SK-N-SH (cell line): ENCODE measurements around the gene PARP4. TPM values are rescaled to one million over a fixed set of nuclear protein-coding genes. Genes with fewer than 3 reads are reported as not detected.

Experiments
- CTCF ChIA-PET: fragments of 300-600, 350-600 bp; formaldehyde crosslinking; extraction: SDS; loops from one replicate; lab custom pipeline; 2021; lab: Yijun Ruan, JAX
- POLR2A ChIA-PET: fragments of 350-600 bp; sonication (Branson Sonifier 250); formaldehyde crosslinking; extraction: SDS; loops from one replicate; lab custom pipeline; 2020; ENCODE audit warnings: antibody characterized with exemption, inconsistent platforms; lab: Yijun Ruan, JAX
- DNase-seq: peaks from one replicate; pipeline ENCODE4 v3.0.0; 2012
- H2AFZ ChIP-seq: fragments of 200-600 bp; sonication (generic); 2 replicates; pipeline ENCODE4 v1.8.1; 2016; ENCODE audit warnings: antibody characterized with exemption, mild to moderate bottlenecking, low read depth
- H3F3A ChIP-seq: fragments of 200-600 bp; sonication (generic); replicated peaks from 2 replicates; pipeline ENCODE3; 2016; ENCODE audit warnings: antibody characterized with exemption, mild to moderate bottlenecking; ENCODE audit not compliant: insufficient read depth
- H3K27ac ChIP-seq, 2 experiments: fragments of 200-500 bp in 1 of 2; fragments of 200-600 bp in 1 of 2; sonication (Bioruptor generic) in 1 of 2; sonication (generic), shearing (Covaris generic) in 1 of 2; 2 replicates each; pipeline versions ENCODE4 v1.5.1 to v1.6.1; 2014 to 2016; ENCODE audit warnings: low read depth in 2 of 2, inconsistent platforms in 1 of 2, low read length in 1 of 2, mild to moderate bottlenecking in 1 of 2, mixed read lengths in 1 of 2
- H3K27me3 ChIP-seq: fragments of 200-600 bp; sonication (generic), shearing (Covaris generic); 2 replicates; pipeline ENCODE4 v1.6.1; 2016; ENCODE audit warnings: mixed run types; ENCODE audit not compliant: insufficient read depth
- H3K36me3 ChIP-seq, 2 experiments: fragments of 200-500 bp in 1 of 2; fragments of 200-600 bp in 1 of 2; sonication (Bioruptor generic) in 1 of 2; sonication (generic) in 1 of 2; replicated peaks in 1 of 2; 2 replicates each; pipeline versions ENCODE3 to v1.5.1; 2014 to 2016; ENCODE audit warnings: low read length in 1 of 2, mild to moderate bottlenecking in 1 of 2; ENCODE audit not compliant: insufficient read depth in 2 of 2, control insufficient read depth in 1 of 2
- H3K4me1 ChIP-seq, 2 experiments: fragments of 200-500 bp in 1 of 2; fragments of 200-600 bp in 1 of 2; sonication (Bioruptor generic) in 1 of 2; sonication (generic), shearing (Covaris generic) in 1 of 2; 2 replicates each; pipeline versions ENCODE4 v1.5.1 to v1.6.1; 2014 to 2016; ENCODE audit warnings: low read depth in 1 of 2, low read length in 1 of 2, mixed run types in 1 of 2; ENCODE audit not compliant: insufficient read depth in 2 of 2, control insufficient read depth in 1 of 2
- H3K4me2 ChIP-seq: fragments of 200-600 bp; sonication (generic), shearing (Covaris generic); 2 replicates; pipeline ENCODE4 v1.6.1; 2017; ENCODE audit warnings: mixed run types
- H3K4me3 ChIP-seq, 2 experiments: fragments of 200-500 bp in 1 of 2; fragments of 200-600 bp in 1 of 2; sonication (Bioruptor generic) in 1 of 2; sonication (generic), shearing (Covaris generic) in 1 of 2; 2 replicates each; pipeline versions ENCODE4 v1.5.1 to v1.8.1; 2014 to 2016; ENCODE audit warnings: low read depth in 2 of 2, inconsistent platforms in 1 of 2, low read length in 1 of 2, mild to moderate bottlenecking in 1 of 2, mixed read lengths in 1 of 2, moderate library complexity in 1 of 2
- H3K79me2 ChIP-seq: fragments of 200-600 bp; sonication (generic); 2 replicates; pipeline ENCODE4 v1.8.1; 2017; ENCODE audit warnings: mild to moderate bottlenecking; ENCODE audit not compliant: insufficient read depth
- H3K9ac ChIP-seq: fragments of 200-600 bp; sonication (generic); 2 replicates; pipeline ENCODE4 v1.6.1; 2017; ENCODE audit warnings: mixed run types
- H3K9me2 ChIP-seq: fragments of 200-600 bp; sonication (generic); 2 replicates; pipeline ENCODE4 v1.6.1; 2017; ENCODE audit warnings: mixed run types
- H3K9me3 ChIP-seq: fragments of 200-600 bp; sonication (generic); 2 replicates; pipeline ENCODE4 v1.6.1; 2017; ENCODE audit warnings: mixed run types, mild to moderate bottlenecking, moderate library complexity
- H4K20me1 ChIP-seq: fragments of 200-600 bp; sonication (generic); 2 replicates; pipeline ENCODE4 v1.6.1; 2017; ENCODE audit warnings: mild to moderate bottlenecking, mixed run types; ENCODE audit not compliant: insufficient read depth
- CHD2 ChIP-seq: fragments of 150-350 bp; IDR thresholded peaks from 2 replicates; pipeline ENCODE4 v1.6.1; 2018; ENCODE audit warnings: low read length; ENCODE audit not compliant: partially characterized antibody
- ELF1 ChIP-seq: IDR thresholded peaks from 2 replicates; pipeline ENCODE4 v1.4.0; 2012
- EP300 ChIP-seq, 2 experiments: IDR thresholded peaks; 2 replicates each; pipeline versions ENCODE4 v1.4.0 to v1.6.1; 2012; ENCODE audit warnings: borderline replicate concordance in 1 of 2, low read depth in 1 of 2, low read length in 1 of 2
- EZH2phosphoT487 ChIP-seq: fragments of 200-600 bp; sonication (generic); IDR thresholded peaks from 2 replicates; pipeline ENCODE4 v1.6.1; 2017; ENCODE audit warnings: low read depth, mixed run types, mild to moderate bottlenecking, antibody characterized with exemption, moderate library complexity, borderline replicate concordance
- FOXJ3 ChIP-seq: sonication (generic); formaldehyde crosslinking; IDR thresholded peaks from 2 replicates; pipeline ENCODE4 v1.5.1; 2020; ENCODE audit warnings: mild to moderate bottlenecking, missing genetic modification reagents
- FOXM1 ChIP-seq: IDR thresholded peaks from 2 replicates; pipeline ENCODE4 v1.4.0; 2012; ENCODE audit warnings: low read depth, mild to moderate bottlenecking
- GABPA ChIP-seq: IDR thresholded peaks from 2 replicates; pipeline ENCODE4 v1.4.0; 2012; ENCODE audit warnings: low read depth, mild to moderate bottlenecking
- JUND ChIP-seq: IDR thresholded peaks from 2 replicates; pipeline ENCODE4 v1.4.0; 2012
- MEF2A ChIP-seq: IDR thresholded peaks from 2 replicates; pipeline ENCODE4 v1.4.0; 2012; ENCODE audit warnings: low read depth, borderline replicate concordance
- POLR2AphosphoS5 ChIP-seq: IDR thresholded peaks from 2 replicates; pipeline ENCODE4 v1.6.1; 2012; ENCODE audit warnings: low read depth, low read length
- RAD21 ChIP-seq: IDR thresholded peaks from 2 replicates; pipeline ENCODE4 v1.6.1; 2012; ENCODE audit warnings: mild to moderate bottlenecking, low read length
- RCOR1 ChIP-seq: fragments of 150-350 bp; IDR thresholded peaks from 2 replicates; pipeline ENCODE4 v1.6.1; 2017; ENCODE audit warnings: antibody characterized with exemption, low read length
- SIN3A ChIP-seq: IDR thresholded peaks from 2 replicates; pipeline ENCODE4 v1.6.1; 2012; ENCODE audit warnings: low read depth, mild to moderate bottlenecking, low read length, moderate library complexity, borderline replicate concordance
- TAF1 ChIP-seq: IDR thresholded peaks from 2 replicates; pipeline ENCODE4 v1.6.1; 2012; ENCODE audit warnings: low read depth, mild to moderate bottlenecking, low read length, moderate library complexity, borderline replicate concordance
- TCF12 ChIP-seq: IDR thresholded peaks from 2 replicates; pipeline ENCODE4 v1.4.0; 2012
- WGBS: methylation state at CpG from one replicate; pipeline ENCODE4 v1.1.6; 2017; ENCODE audit warnings: low lambda C conversion rate; 5-methylcytosine and 5-hydroxymethylcytosine counted together
- polyA plus RNA-seq, 3 experiments: library from polyadenylated mRNA; depleted of rRNA; stranded (reverse); fragments of >200 nt; gene quantifications; 2 replicates each; pipeline ENCODE4 v1.2.3, GENCODE V29; 2012
- TF ChIP-seq, protein P1 (sequence below): fragments of 150-350 bp; IDR thresholded peaks from 2 replicates; pipeline ENCODE4 v1.6.1; 2017; ENCODE audit warnings: antibody characterized with exemption, low read length, low read depth, borderline replicate concordance
- TF ChIP-seq, protein P2 (sequence below): IDR thresholded peaks from 2 replicates; pipeline ENCODE4 v1.4.0; 2012; ENCODE audit warnings: low read depth, borderline replicate concordance
- TF ChIP-seq, protein P3 (sequence below): IDR thresholded peaks from 2 replicates; pipeline ENCODE4 v1.4.0; 2012; ENCODE audit warnings: low read depth
- TF ChIP-seq, protein P4 (sequence below): IDR thresholded peaks from 2 replicates; pipeline ENCODE4 v1.4.0; 2012; ENCODE audit warnings: low read depth, borderline replicate concordance
- TF ChIP-seq, protein P5 (sequence below): IDR thresholded peaks from 2 replicates; pipeline ENCODE4 v1.6.1; 2012; ENCODE audit warnings: mild to moderate bottlenecking, low read depth, low read length, moderate library complexity

PARP4 gene
- polyA plus RNA-seq, 1 of the 3 experiments (the other 2 are of a cell fraction): 33.9 TPM

DNA sequence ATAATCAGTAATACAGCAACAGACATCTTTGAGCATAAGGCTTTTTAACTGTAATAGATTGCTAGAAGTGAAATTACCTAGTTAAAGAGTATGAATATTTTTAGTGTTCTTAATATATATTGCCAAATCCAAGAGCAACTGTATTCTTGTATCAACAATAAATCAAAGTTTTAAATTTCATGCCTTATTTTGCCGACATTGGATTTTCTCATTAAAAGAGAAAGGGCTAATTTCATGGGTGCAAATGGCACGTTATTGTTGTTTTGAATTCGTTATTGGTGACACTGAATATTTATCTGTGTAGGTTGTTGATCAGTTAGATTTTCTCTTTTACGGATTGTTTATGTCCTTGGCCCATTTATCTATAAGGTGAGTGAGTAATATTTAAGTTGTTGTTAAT is 106.1 kb downstream of the PARP4 start:
- Histone ChIP-seq H3K79me2 (no peaks in the 10 kb centered on the region), H2AFZ (no peak overlapping the region), H3K36me3 (no peaks in the 10 kb centered on the region), H3K4me2 (no peak overlapping the region), H3F3A (no peaks in the 10 kb centered on the region), H3K9me3 (no peaks in the 10 kb centered on the region), H3K4me3 (no peak overlapping the region)
- no peak for DNase-seq
- WGBS: 57% methylated on average over 4 of the region's 4 CpGs
- CTCF ChIA-PET: no interaction called here
- TF ChIP-seq TCF12 (no peak), TAF1 (no peak), JUND (no peak), RCOR1 (no peak), MEF2A (no peak), RAD21 (no peak), POLR2AphosphoS5 (no peak), FOXJ3 (CRISPR knock-in tag) (no peak), SIN3A (no peak), ELF1 (no peak), CHD2 (no peak)
- TF ChIP-seq, protein P1, sequence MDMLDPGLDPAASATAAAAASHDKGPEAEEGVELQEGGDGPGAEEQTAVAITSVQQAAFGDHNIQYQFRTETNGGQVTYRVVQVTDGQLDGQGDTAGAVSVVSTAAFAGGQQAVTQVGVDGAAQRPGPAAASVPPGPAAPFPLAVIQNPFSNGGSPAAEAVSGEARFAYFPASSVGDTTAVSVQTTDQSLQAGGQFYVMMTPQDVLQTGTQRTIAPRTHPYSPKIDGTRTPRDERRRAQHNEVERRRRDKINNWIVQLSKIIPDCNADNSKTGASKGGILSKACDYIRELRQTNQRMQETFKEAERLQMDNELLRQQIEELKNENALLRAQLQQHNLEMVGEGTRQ: no peak
- TF ChIP-seq, protein P2, sequence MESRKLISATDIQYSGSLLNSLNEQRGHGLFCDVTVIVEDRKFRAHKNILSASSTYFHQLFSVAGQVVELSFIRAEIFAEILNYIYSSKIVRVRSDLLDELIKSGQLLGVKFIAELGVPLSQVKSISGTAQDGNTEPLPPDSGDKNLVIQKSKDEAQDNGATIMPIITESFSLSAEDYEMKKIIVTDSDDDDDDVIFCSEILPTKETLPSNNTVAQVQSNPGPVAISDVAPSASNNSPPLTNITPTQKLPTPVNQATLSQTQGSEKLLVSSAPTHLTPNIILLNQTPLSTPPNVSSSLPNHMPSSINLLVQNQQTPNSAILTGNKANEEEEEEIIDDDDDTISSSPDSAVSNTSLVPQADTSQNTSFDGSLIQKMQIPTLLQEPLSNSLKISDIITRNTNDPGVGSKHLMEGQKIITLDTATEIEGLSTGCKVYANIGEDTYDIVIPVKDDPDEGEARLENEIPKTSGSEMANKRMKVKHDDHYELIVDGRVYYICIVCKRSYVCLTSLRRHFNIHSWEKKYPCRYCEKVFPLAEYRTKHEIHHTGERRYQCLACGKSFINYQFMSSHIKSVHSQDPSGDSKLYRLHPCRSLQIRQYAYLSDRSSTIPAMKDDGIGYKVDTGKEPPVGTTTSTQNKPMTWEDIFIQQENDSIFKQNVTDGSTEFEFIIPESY: no peak
- TF ChIP-seq, protein P3, sequence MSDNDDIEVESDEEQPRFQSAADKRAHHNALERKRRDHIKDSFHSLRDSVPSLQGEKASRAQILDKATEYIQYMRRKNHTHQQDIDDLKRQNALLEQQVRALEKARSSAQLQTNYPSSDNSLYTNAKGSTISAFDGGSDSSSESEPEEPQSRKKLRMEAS: no peak
- TF ChIP-seq, all 33 proteins: peak for 0
- H4K20me1 ChIP-seq: no peaks in the 10 kb centered on the region
- H3K27me3 ChIP-seq: 0 out of 2 replicates have a peak, but pooled peaks cover 6% of the 10 kb centered on the region
- no peaks in the 10 kb centered on the region for H3K9me2 ChIP-seq
- POLR2A ChIA-PET: no interaction called here
- no peak overlapping the region for H3K9ac ChIP-seq
- H3K4me1 ChIP-seq: no peaks in the 10 kb centered on the region
- H3K27ac ChIP-seq: no peak overlapping the region

DNA sequence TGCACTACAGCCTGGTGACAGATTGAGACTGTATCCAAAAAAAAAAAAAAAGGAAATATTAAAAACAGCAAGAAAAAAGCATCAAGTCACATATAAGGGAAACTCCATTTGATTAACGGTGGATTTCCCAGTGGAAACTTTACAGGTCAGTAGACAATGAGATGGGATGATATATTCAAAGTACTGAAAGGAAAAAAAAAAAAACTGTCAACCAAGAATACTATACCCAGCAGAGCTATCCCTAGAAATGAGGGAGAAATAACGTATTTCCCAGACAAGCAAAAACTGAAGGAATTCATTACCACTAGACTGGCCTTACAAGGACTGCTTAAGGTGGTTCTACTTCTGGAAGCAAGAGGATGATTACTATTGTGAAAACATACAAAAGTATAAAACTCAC is 115.8 kb downstream of the PARP4 start:
- H2AFZ ChIP-seq: no peak overlapping the region
- H3K4me2 ChIP-seq: no peak overlapping the region
- H3K9me2 ChIP-seq: no peaks in the 10 kb centered on the region
- no peak overlapping the region for H3K27ac ChIP-seq
- H3F3A ChIP-seq: no peaks in the 10 kb centered on the region
- no peak overlapping the region for H3K9ac ChIP-seq
- H3K4me1 ChIP-seq: no peaks in the 10 kb centered on the region
- H3K36me3 ChIP-seq: no peaks in the 10 kb centered on the region
- no peaks in the 10 kb centered on the region for H3K27me3 ChIP-seq
- ChIA-PET POLR2A (no interaction called here), CTCF (no interaction called here)
- no peaks in the 10 kb centered on the region for H4K20me1 ChIP-seq
- no peaks in the 10 kb centered on the region for H3K79me2 ChIP-seq
- H3K4me3 ChIP-seq: no peak overlapping the region
- WGBS: 41% methylated on average over 2 of the region's 2 CpGs
- DNase-seq: no peak
- H3K9me3 ChIP-seq: no peaks in the 10 kb centered on the region
- TF ChIP-seq, protein P4, sequence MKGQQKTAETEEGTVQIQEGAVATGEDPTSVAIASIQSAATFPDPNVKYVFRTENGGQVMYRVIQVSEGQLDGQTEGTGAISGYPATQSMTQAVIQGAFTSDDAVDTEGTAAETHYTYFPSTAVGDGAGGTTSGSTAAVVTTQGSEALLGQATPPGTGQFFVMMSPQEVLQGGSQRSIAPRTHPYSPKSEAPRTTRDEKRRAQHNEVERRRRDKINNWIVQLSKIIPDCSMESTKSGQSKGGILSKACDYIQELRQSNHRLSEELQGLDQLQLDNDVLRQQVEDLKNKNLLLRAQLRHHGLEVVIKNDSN: no peak
- TF ChIP-seq, protein P1: no peak
- no peak for TF ChIP-seq RCOR1
- no peak for TF ChIP-seq EP300 (IDR thresholded peaks at IDR 0.05; ENCODE audit: borderline replicate concordance in 1 of 2, low read depth in 1 of 2, low read length in 1 of 2)
- TF ChIP-seq, protein P5, sequence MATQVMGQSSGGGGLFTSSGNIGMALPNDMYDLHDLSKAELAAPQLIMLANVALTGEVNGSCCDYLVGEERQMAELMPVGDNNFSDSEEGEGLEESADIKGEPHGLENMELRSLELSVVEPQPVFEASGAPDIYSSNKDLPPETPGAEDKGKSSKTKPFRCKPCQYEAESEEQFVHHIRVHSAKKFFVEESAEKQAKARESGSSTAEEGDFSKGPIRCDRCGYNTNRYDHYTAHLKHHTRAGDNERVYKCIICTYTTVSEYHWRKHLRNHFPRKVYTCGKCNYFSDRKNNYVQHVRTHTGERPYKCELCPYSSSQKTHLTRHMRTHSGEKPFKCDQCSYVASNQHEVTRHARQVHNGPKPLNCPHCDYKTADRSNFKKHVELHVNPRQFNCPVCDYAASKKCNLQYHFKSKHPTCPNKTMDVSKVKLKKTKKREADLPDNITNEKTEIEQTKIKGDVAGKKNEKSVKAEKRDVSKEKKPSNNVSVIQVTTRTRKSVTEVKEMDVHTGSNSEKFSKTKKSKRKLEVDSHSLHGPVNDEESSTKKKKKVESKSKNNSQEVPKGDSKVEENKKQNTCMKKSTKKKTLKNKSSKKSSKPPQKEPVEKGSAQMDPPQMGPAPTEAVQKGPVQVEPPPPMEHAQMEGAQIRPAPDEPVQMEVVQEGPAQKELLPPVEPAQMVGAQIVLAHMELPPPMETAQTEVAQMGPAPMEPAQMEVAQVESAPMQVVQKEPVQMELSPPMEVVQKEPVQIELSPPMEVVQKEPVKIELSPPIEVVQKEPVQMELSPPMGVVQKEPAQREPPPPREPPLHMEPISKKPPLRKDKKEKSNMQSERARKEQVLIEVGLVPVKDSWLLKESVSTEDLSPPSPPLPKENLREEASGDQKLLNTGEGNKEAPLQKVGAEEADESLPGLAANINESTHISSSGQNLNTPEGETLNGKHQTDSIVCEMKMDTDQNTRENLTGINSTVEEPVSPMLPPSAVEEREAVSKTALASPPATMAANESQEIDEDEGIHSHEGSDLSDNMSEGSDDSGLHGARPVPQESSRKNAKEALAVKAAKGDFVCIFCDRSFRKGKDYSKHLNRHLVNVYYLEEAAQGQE: no peak
- no peak for TF ChIP-seq FOXJ3 (CRISPR knock-in tag)
- TF ChIP-seq TAF1: no peak
- no peak for TF ChIP-seq CHD2
- no peak for TF ChIP-seq FOXM1
- TF ChIP-seq GABPA: no peak
- TF ChIP-seq SIN3A: no peak
- no peak for TF ChIP-seq EZH2phosphoT487
- no peak for TF ChIP-seq JUND
